Hepatocyte (in vitro differentiated cells): Measurements from ENCODE around the gene TEX29.

ENCODE experiments used
- EZH2 ChIP-seq: fragments of 200-600 bp; sonication (generic); IDR thresholded peaks from 2 replicates; pipeline ENCODE4 v1.6.1; 2016; ENCODE audit warnings: antibody characterized with exemption, mild to moderate bottlenecking, borderline replicate concordance
- TF ChIP-seq, protein P1 (sequence below): fragments of 200-600 bp; sonication (generic); IDR thresholded peaks from 2 replicates; pipeline ENCODE4 v1.5.1; 2016; ENCODE audit warnings: antibody characterized with exemption, mild to moderate bottlenecking; ENCODE audit not compliant: poor library complexity

DNA sequence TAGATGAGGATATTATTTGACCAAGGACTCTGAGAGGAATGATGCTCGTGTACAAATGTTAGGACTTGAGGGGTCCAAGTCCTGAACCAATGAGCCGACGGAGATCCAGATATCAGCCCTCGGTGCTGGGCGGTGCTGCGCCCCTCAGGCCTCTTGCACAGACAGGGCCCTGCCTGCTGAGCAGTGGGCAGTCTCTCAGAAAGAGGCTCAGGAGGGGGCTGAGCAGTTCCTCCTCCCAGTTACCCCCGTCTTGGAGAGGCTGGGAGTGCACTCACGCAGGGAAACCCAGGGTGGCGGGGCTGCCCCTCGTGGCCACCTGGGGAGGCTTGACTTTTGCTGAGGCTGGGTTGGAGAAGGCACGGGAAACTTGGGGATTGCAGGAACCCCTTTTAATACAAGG is 18.4 kb downstream of the TEX29 start:
- TF ChIP-seq, protein P1, sequence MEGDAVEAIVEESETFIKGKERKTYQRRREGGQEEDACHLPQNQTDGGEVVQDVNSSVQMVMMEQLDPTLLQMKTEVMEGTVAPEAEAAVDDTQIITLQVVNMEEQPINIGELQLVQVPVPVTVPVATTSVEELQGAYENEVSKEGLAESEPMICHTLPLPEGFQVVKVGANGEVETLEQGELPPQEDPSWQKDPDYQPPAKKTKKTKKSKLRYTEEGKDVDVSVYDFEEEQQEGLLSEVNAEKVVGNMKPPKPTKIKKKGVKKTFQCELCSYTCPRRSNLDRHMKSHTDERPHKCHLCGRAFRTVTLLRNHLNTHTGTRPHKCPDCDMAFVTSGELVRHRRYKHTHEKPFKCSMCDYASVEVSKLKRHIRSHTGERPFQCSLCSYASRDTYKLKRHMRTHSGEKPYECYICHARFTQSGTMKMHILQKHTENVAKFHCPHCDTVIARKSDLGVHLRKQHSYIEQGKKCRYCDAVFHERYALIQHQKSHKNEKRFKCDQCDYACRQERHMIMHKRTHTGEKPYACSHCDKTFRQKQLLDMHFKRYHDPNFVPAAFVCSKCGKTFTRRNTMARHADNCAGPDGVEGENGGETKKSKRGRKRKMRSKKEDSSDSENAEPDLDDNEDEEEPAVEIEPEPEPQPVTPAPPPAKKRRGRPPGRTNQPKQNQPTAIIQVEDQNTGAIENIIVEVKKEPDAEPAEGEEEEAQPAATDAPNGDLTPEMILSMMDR = no peak
- TF ChIP-seq EZH2 = no peak
